ENCODE results near the gene RP2. TPM values are rescaled to one million over a fixed set of nuclear protein-coding genes. Genes with fewer than 3 reads are reported as not detected.
A peak's percentile ranks its signal among the peaks of the same experiment; 100 is the strongest.

RP2 gene
- total and polyA plus RNA-seq, 2 donors (not counting 1 experiment from before 2014, with no cell fraction given) = 19.4 to 20.6 TPM

- no peak overlapping the region for H2AFZ ChIP-seq (ENCODE audit: low read length)
- no peaks in the 10 kb centered on the region for H3K27me3 ChIP-seq (ENCODE audit: control insufficient read depth, insufficient read depth, low read length)
- TF ChIP-seq EZH2 (IDR thresholded peaks at IDR 0.05; ENCODE audit: low read length, missing control alignments) (no peak), CTCF (conservative IDR thresholded peaks at IDR 0.05 in 1 of 2, IDR thresholded peaks at IDR 0.05 in 1 of 2; ENCODE audit: low read depth in 1 of 2, low read length in 2 of 2) (no peak)
- DNase-seq (ENCODE audit: low read depth in 2 of 2) = no peak
- H3K4me1 ChIP-seq (ENCODE audit: control insufficient read depth, extremely low read depth, insufficient read depth, low read length) = no peaks in the 10 kb centered on the region
- no peak overlapping the region for H3K4me3 ChIP-seq (replicated peaks in 1 of 4; ENCODE audit: control extremely low read depth in 1 of 4, insufficient read depth in 1 of 4, low read depth in 3 of 4, low read length in 4 of 4)
- H3K79me2 ChIP-seq (ENCODE audit: control insufficient read depth, insufficient read depth, low read length) = no peaks in the 10 kb centered on the region
- no peaks in the 10 kb centered on the region for H3K9me3 ChIP-seq (ENCODE audit: control insufficient read depth, insufficient read depth, low read depth, low read length)
- H3K4me2 ChIP-seq (ENCODE audit: extremely low read depth, insufficient read depth, low read length) = no peak overlapping the region
- H3K27ac ChIP-seq (ENCODE audit: insufficient read depth, low read length) = no peak overlapping the region
- no peak overlapping the region for H3K9ac ChIP-seq (ENCODE audit: insufficient read depth, low read length)
- H4K20me1 ChIP-seq (ENCODE audit: control insufficient read depth, extremely low read depth, insufficient read depth, low read length) = no peaks in the 10 kb centered on the region
- H3K36me3 ChIP-seq (ENCODE audit: control insufficient read depth, insufficient read depth, low read length) = no peaks in the 10 kb centered on the region
Measured at GRCh38 chrX:46898207-46898606, 61.4 kb downstream of the RP2 start.

DNA sequence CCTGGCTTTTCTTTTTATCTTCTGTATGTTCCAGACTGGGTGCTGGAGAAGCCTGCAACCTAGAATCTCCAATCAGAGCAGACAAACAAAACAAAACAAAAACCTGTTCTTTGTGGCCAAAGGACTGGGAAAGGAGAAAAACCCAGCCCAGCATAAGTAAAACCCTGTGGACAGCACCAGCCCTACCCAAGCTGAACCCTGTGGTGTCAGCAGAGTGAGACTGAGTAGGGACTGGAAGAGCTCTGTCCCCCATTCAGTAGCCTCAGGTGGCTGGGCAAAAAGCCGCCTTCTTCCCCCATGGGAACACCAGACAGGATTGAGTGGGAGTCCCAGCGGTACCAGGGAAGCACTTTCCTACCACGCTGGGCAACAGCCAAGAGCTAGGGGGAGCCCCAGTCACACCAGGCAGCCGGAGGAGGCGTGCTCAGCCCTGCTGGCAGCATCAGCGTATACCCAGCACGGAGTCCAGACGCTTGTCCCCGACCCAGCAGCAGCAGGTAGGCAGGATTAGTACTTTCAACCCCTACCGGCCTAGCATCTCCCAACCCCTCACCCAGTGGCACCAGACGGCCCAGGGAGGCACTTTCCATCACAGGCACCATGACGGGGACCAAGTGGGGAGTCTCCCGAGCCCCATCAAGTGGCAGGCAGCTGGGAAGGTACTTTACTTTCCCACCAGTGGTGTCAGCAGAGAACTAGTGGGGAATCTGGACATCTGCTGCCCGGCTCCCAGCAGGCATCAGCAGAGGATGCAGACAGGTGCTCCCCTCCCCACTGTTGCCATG lies 66.8 kb downstream of the RP2 start:
- peak overlapping the region; percentile 92 for H2AFZ ChIP-seq (ENCODE audit: low read length)
- H3K4me3 ChIP-seq (replicated peaks in 1 of 4; ENCODE audit: control extremely low read depth in 1 of 4, insufficient read depth in 1 of 4, low read depth in 3 of 4, low read length in 4 of 4) = peak overlapping the region; percentile 51 to 62 (median 59)
- no peaks in the 10 kb centered on the region for H3K9me3 ChIP-seq (ENCODE audit: control insufficient read depth, insufficient read depth, low read depth, low read length)
- TF ChIP-seq EZH2 (IDR thresholded peaks at IDR 0.05; ENCODE audit: low read length, missing control alignments) (no peak), CTCF (conservative IDR thresholded peaks at IDR 0.05 in 1 of 2, IDR thresholded peaks at IDR 0.05 in 1 of 2; ENCODE audit: low read depth in 1 of 2, low read length in 2 of 2) (peak; percentile 47 to 62)
- DNase-seq (ENCODE audit: low read depth in 2 of 2) = peak; percentile 65 to 73
- no peak overlapping the region for H3K27ac ChIP-seq (ENCODE audit: insufficient read depth, low read length)
- no peaks in the 10 kb centered on the region for H4K20me1 ChIP-seq (ENCODE audit: control insufficient read depth, extremely low read depth, insufficient read depth, low read length)
- H3K4me1 ChIP-seq (ENCODE audit: control insufficient read depth, extremely low read depth, insufficient read depth, low read length) = no peaks in the 10 kb centered on the region
- peak overlapping the region; percentile 59 for H3K4me2 ChIP-seq (ENCODE audit: extremely low read depth, insufficient read depth, low read length)
- no peaks in the 10 kb centered on the region for H3K79me2 ChIP-seq (ENCODE audit: control insufficient read depth, insufficient read depth, low read length)
- H3K36me3 ChIP-seq (ENCODE audit: control insufficient read depth, insufficient read depth, low read length) = no peaks in the 10 kb centered on the region
- no peaks in the 10 kb centered on the region for H3K27me3 ChIP-seq (ENCODE audit: control insufficient read depth, insufficient read depth, low read length)
- H3K9ac ChIP-seq (ENCODE audit: insufficient read depth, low read length) = no peak overlapping the region

GRCh38 chrX:46904626-46905025 lies 67.8 kb downstream of the RP2 start:
- H3K9me3 ChIP-seq (ENCODE audit: control insufficient read depth, insufficient read depth, low read depth, low read length) = no peaks in the 10 kb centered on the region
- no peak overlapping the region for H2AFZ ChIP-seq (ENCODE audit: low read length)
- no peak overlapping the region for H3K9ac ChIP-seq (ENCODE audit: insufficient read depth, low read length)
- H3K27ac ChIP-seq (ENCODE audit: insufficient read depth, low read length) = no peak overlapping the region
- TF ChIP-seq EZH2 (IDR thresholded peaks at IDR 0.05; ENCODE audit: low read length, missing control alignments) (no peak), CTCF (conservative IDR thresholded peaks at IDR 0.05 in 1 of 2, IDR thresholded peaks at IDR 0.05 in 1 of 2; ENCODE audit: low read depth in 1 of 2, low read length in 2 of 2) (no peak)
- H3K27me3 ChIP-seq (ENCODE audit: control insufficient read depth, insufficient read depth, low read length) = no peaks in the 10 kb centered on the region
- no peaks in the 10 kb centered on the region for H3K4me1 ChIP-seq (ENCODE audit: control insufficient read depth, extremely low read depth, insufficient read depth, low read length)
- no peak overlapping the region for H3K4me2 ChIP-seq (ENCODE audit: extremely low read depth, insufficient read depth, low read length)
- no peak for DNase-seq (ENCODE audit: low read depth in 2 of 2)
- no peak overlapping the region for H3K4me3 ChIP-seq (replicated peaks in 1 of 4; ENCODE audit: control extremely low read depth in 1 of 4, insufficient read depth in 1 of 4, low read depth in 3 of 4, low read length in 4 of 4)
- H3K36me3 ChIP-seq (ENCODE audit: control insufficient read depth, insufficient read depth, low read length) = no peaks in the 10 kb centered on the region
- no peaks in the 10 kb centered on the region for H4K20me1 ChIP-seq (ENCODE audit: control insufficient read depth, extremely low read depth, insufficient read depth, low read length)
- H3K79me2 ChIP-seq (ENCODE audit: control insufficient read depth, insufficient read depth, low read length) = no peaks in the 10 kb centered on the region
